ENCODE results near the gene KLHL42. TPM values are rescaled to one million over a fixed set of nuclear protein-coding genes. Genes with fewer than 3 reads are reported as not detected.

KLHL42 gene
- total and polyA plus RNA-seq, 9 of the 15 experiments (the other 6 are each of a cell fraction or from before 2014, with no cell fraction given): 1.5 to 11.8 (median 9.6) TPM

GRCh38 chr12:27781680-27782079, 1.6 kb downstream of the KLHL42 start:
- H3K27ac ChIP-seq (ENCODE audit: extremely low read depth, low read depth, low read length): no peak overlapping the region
- no peak overlapping the region for H2AFZ ChIP-seq (ENCODE audit: low read depth, low read length)
- ChIA-PET CTCF (ENCODE audit: low intra/inter-chr PET ratio) (no interaction called here), POLR2A (interaction anchor here (0.6 kb wide), 1 partner anchor 404 kb away, joined by 4 read pairs; no protein-coding TSS in a partner anchor)
- no peaks in the 10 kb centered on the region; the same call in 1 of the 2 replicates for H4K20me1 ChIP-seq (replicated peaks; ENCODE audit: control insufficient read depth, insufficient read depth, low read length)
- 55% methylated on average over 5 of the region's 5 CpGs for WGBS (ENCODE audit: insufficient coverage, low coverage, missing lambda C conversion rate)
- intact Hi-C loops (cut with micrococcal nuclease): loop anchor here (5.0 kb wide), 1 partner anchor 41 kb away; no protein-coding TSS in a partner anchor
- no peak overlapping the region for H3K4me3 ChIP-seq
- peaks cover 11 to 28% of the 10 kb centered on the region in 2 experiments; a peak in 4 of 5 replicates for H3K4me1 ChIP-seq (replicated peaks in 1 of 2; ENCODE audit: control insufficient read depth in 2 of 2, insufficient read depth in 2 of 2, low read length in 2 of 2)
- DNase-seq (ENCODE audit: extremely low read depth in 1 of 4, low spot score in 3 of 4) (no peak), FAIRE-seq (no peak), ATAC-seq (no peak)
- H3K27me3 ChIP-seq (ENCODE audit: control insufficient read depth in 2 of 2, insufficient read depth in 2 of 2, low read length in 2 of 2): no peaks in the 10 kb centered on the region
- in situ Hi-C loops (cut with MboI): no loop called here
- H3K9me1 ChIP-seq (ENCODE audit: control insufficient read depth, insufficient read depth, low read length): no peaks in the 10 kb centered on the region
- H3K36me3 ChIP-seq (ENCODE audit: control insufficient read depth, insufficient read depth, low read length): peaks cover 10% of the 10 kb centered on the region; the same call in 2 of the 3 replicates
- TSS peak; percentile 52 for BruUV-seq (replicated peaks)
- peak overlapping the region in 1 of 2 experiments; percentile 54; a peak in 1 of 4 replicates for H3K9ac ChIP-seq (ENCODE audit: insufficient read depth in 1 of 2, low read depth in 2 of 2, low read length in 2 of 2)
- peak overlapping the region; percentile 86 for H3K4me2 ChIP-seq (ENCODE audit: insufficient read depth, low read length)
- H3K9me3 ChIP-seq (replicated peaks; ENCODE audit: control insufficient read depth, insufficient read depth, low read depth, low read length): no peaks in the 10 kb centered on the region
- TF ChIP-seq ETS1 (conservative IDR thresholded peaks at IDR 0.05; ENCODE audit: control insufficient read depth, low read depth, low read length): no peak
- no peak for TF ChIP-seq THAP7 (CRISPR knock-in tag; IDR thresholded peaks at IDR 0.05)
- no peak for TF ChIP-seq NCOA6 (IDR thresholded peaks at IDR 0.05)
- no peak for TF ChIP-seq CEBPG (CRISPR knock-in tag; IDR thresholded peaks at IDR 0.05)
- TF ChIP-seq CEBPG (tag; conservative IDR thresholded peaks at IDR 0.05 in 1 of 2, IDR thresholded peaks at IDR 0.05 in 1 of 2): 0 out of 4 replicates have a peak, but pooled peaks of 1 of the 2 experiments have one; percentile 21
- no peak for TF ChIP-seq ZNF408 (CRISPR knock-in tag; IDR thresholded peaks at IDR 0.05; ENCODE audit: low read depth)
- TF ChIP-seq HNRNPLL (IDR thresholded peaks at IDR 0.05; ENCODE audit: low read depth, low read length, poor library complexity, severe bottlenecking): no peak
- no peak for TF ChIP-seq HMG20B (CRISPR knock-in tag; IDR thresholded peaks at IDR 0.05)
- TF ChIP-seq CEBPB (tag; IDR thresholded peaks at IDR 0.05): peak; percentile 72
- TF ChIP-seq ARHGAP35 (IDR thresholded peaks at IDR 0.05; ENCODE audit: partially characterized antibody): no peak
- no peak for TF ChIP-seq AFF1 (IDR thresholded peaks at IDR 0.05; ENCODE audit: low read depth in 1 of 2, partially characterized antibody in 2 of 2)
- no peak for TF ChIP-seq ZBTB8A (IDR thresholded peaks at IDR 0.05; ENCODE audit: partially characterized antibody)
- peaks cover 27% of the 10 kb centered on the region for H3K79me2 ChIP-seq (ENCODE audit: control insufficient read depth, insufficient read depth, low read length)

Measured in K562 (cell line).